ENCODE measurements around the gene LZTR1. TPM values are rescaled to one million over a fixed set of nuclear protein-coding genes. Genes with fewer than 3 reads are reported as not detected.

The LZTR1 gene
- polyA plus RNA-seq, 1 of the 3 experiments (the other 2 are of a cell fraction): 37.7 TPM

DNA sequence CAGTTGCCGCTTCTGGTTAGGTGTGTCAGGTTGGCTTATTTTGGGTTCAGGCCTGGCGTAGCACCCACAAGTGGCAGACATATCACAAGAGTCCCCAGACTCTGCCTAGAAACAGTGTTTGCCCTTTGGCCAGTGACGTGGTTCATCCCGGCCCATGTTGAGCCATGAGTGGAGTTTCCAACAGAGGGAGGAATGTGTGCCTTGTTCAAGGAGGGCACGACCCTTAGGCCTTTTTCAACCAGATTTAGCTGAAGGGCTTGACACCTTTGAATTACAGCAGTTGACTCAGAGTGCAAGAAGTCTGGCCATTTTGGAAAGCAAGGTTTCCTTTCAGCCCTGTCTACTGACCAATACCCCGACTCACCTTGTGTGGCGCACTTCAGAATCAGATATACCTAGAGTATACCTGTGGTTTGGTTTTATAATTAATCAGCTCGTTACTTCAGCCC is 30.1 kb upstream of the LZTR1 start:
- 90% methylated on average over 8 of the region's 8 CpGs for WGBS (ENCODE audit: low lambda C conversion rate)
- Histone ChIP-seq H3K4me1 (ENCODE audit: control insufficient read depth in 1 of 2, insufficient read depth in 2 of 2, low read depth in 1 of 2, low read length in 1 of 2) (no peaks in the 10 kb centered on the region), H3K9ac (no peak overlapping the region), H3K36me3 (replicated peaks in 1 of 2; ENCODE audit: control insufficient read depth in 1 of 2, insufficient read depth in 2 of 2, low read length in 1 of 2) (peaks cover 28 to 45% of the 10 kb centered on the region in 2 experiments), H3K27me3 (ENCODE audit: insufficient read depth) (no peaks in the 10 kb centered on the region), H3K4me2 (no peak overlapping the region), H4K20me1 (ENCODE audit: insufficient read depth) (peaks cover 50% of the 10 kb centered on the region), H3K4me3 (ENCODE audit: low read depth in 2 of 2, low read length in 1 of 2) (no peak overlapping the region), H3K9me2 (no peaks in the 10 kb centered on the region), H3F3A (replicated peaks; ENCODE audit: insufficient read depth) (peaks cover 4% of the 10 kb centered on the region), H2AFZ (ENCODE audit: low read depth) (no peak overlapping the region), H3K79me2 (ENCODE audit: insufficient read depth) (peaks cover 57% of the 10 kb centered on the region), H3K9me3 (no peaks in the 10 kb centered on the region), H3K27ac (ENCODE audit: low read depth in 2 of 2, low read length in 1 of 2) (no peak overlapping the region)
- no peak for TF ChIP-seq RAD21 (IDR thresholded peaks at IDR 0.05; ENCODE audit: low read length)
- no peak for TF ChIP-seq ELF1 (IDR thresholded peaks at IDR 0.05)
- no peak for TF ChIP-seq ZBTB33 (IDR thresholded peaks at IDR 0.05; ENCODE audit: borderline replicate concordance, low read depth)
- TF ChIP-seq SIN3A (IDR thresholded peaks at IDR 0.05; ENCODE audit: borderline replicate concordance, low read depth, low read length): no peak
- no peak for TF ChIP-seq EP300 (IDR thresholded peaks at IDR 0.05; ENCODE audit: borderline replicate concordance in 1 of 2, low read depth in 1 of 2, low read length in 1 of 2)
- no peak for TF ChIP-seq TEAD4 (IDR thresholded peaks at IDR 0.05; ENCODE audit: borderline replicate concordance, insufficient read depth)
- no peak for TF ChIP-seq NFIC (IDR thresholded peaks at IDR 0.05; ENCODE audit: borderline replicate concordance)
- no peak for TF ChIP-seq EZH2phosphoT487 (IDR thresholded peaks at IDR 0.05; ENCODE audit: borderline replicate concordance, low read depth)
- TF ChIP-seq GABPA (IDR thresholded peaks at IDR 0.05; ENCODE audit: low read depth): no peak
- no peak for TF ChIP-seq IRF3 (IDR thresholded peaks at IDR 0.05; ENCODE audit: low read depth, low read length)
- TF ChIP-seq PBX3 (IDR thresholded peaks at IDR 0.05): no peak
- TF ChIP-seq MEF2A (IDR thresholded peaks at IDR 0.05; ENCODE audit: borderline replicate concordance, low read depth): no peak
- TF ChIP-seq CHD2 (IDR thresholded peaks at IDR 0.05; ENCODE audit: low read length, partially characterized antibody): no peak
- TF ChIP-seq FOXJ3 (CRISPR knock-in tag; IDR thresholded peaks at IDR 0.05): no peak
- TF ChIP-seq GATA2 (CRISPR knock-in tag; IDR thresholded peaks at IDR 0.05): no peak
- no peak for TF ChIP-seq POLR2AphosphoS5 (IDR thresholded peaks at IDR 0.05; ENCODE audit: low read depth, low read length)
- TF ChIP-seq MXI1 (IDR thresholded peaks at IDR 0.05; ENCODE audit: low read depth, low read length): no peak
- CTCF ChIA-PET: interaction anchor here (1.5 to 4.0 kb wide), 2 partner anchors 10 to 35 kb away, joined by 5 to 26 read pairs; partner anchors contain the start of gene CRKL
- no peak for DNase-seq
- POLR2A ChIA-PET: no interaction called here

All from SK-N-SH (cell line).